CD4-positive, alpha-beta T cell treated with Interleukin-4 for 1 hour (primary cell): ENCODE measurements around the gene SELENOV.

ENCODE experiments used
- DNase-seq, 2 donors: peaks; one replicate each; pipeline ENCODE4 v3.0.0-alpha.2; 2020 to 2022

The SELENOV gene

GRCh38 chr19:39496063-39496462 lies 18.9 kb upstream of the SELENOV start:
- DNase-seq: no peak

- DNase-seq: no peak
These were observed 17.3 kb upstream of the SELENOV start for GRCh38 chr19:39497701-39497995.

- DNase-seq: no peak
These were observed 16.7 kb upstream of the SELENOV start for GRCh38 chr19:39497996-39498797.

GRCh38 chr19:39498798-39499642 lies 15.9 kb upstream of the SELENOV start, which contains the start of gene DLL3:
DLL3 (plus strand) TSS chr19:39498947; CDS start chr19:39498975, 28 bp downstream.
- DNase-seq: no peak

GRCh38 chr19:39499932-39500331 lies 15.0 kb upstream of the SELENOV start:
- no peak for DNase-seq

GRCh38 chr19:39500543-39500942 lies 14.4 kb upstream of the SELENOV start:
- DNase-seq: no peak

- no peak for DNase-seq
These were observed 13.6 kb upstream of the SELENOV start for GRCh38 chr19:39501340-39501739.

- DNase-seq: peak; percentile 77 to 79
These were observed 12.1 kb upstream of the SELENOV start for GRCh38 chr19:39502640-39503417.

GRCh38 chr19:39506598-39506943 lies 8.4 kb upstream of the SELENOV start:
- no peak for DNase-seq

GRCh38 chr19:39506944-39507714 lies 7.8 kb upstream of the SELENOV start:
- DNase-seq: peak; percentile 46 to 53

GRCh38 chr19:39507715-39508364 lies 7.1 kb upstream of the SELENOV start:
- DNase-seq: no peak

- no peak for DNase-seq
These were observed 6.3 kb upstream of the SELENOV start for GRCh38 chr19:39508629-39509028.

- DNase-seq: no peak
These were observed 5.7 kb upstream of the SELENOV start for GRCh38 chr19:39509233-39509632.

- no peak for DNase-seq
These were observed 2.0 kb upstream of the SELENOV start for GRCh38 chr19:39512988-39513387.

- DNase-seq: no peak
These were observed 732 bp downstream of the SELENOV start for GRCh38 chr19:39515551-39516191.

GRCh38 chr19:39516270-39516669 lies 1.3 kb downstream of the SELENOV start:
- DNase-seq: no peak

GRCh38 chr19:39517432-39517831 lies 2.5 kb downstream of the SELENOV start:
- DNase-seq: no peak

- DNase-seq: no peak
These were observed 3.5 kb downstream of the SELENOV start for GRCh38 chr19:39518458-39518857.

- DNase-seq: no peak
These were observed 4.0 kb downstream of the SELENOV start for GRCh38 chr19:39518975-39519374.

- no peak for DNase-seq
These were observed 5.9 kb downstream of the SELENOV start for GRCh38 chr19:39520541-39521484.
